Skeletal muscle satellite cell (primary cell): ENCODE results near the gene CSNK1G1.

ENCODE experiments used
- H3K27me3 ChIP-seq: 2 replicates; pipeline ENCODE4 v1.7.0; 2013; ENCODE audit warnings: low read length; ENCODE audit not compliant: control insufficient read depth, insufficient read depth
- H3K36me3 ChIP-seq: 2 replicates; pipeline ENCODE4 v1.7.0; 2013; ENCODE audit warnings: mild to moderate bottlenecking, control low read depth, low read length; ENCODE audit not compliant: insufficient read depth
- H3K4me1 ChIP-seq: 2 replicates; pipeline ENCODE4 v1.7.0; 2013; ENCODE audit warnings: low read length; ENCODE audit not compliant: control insufficient read depth, insufficient read depth
- H3K4me2 ChIP-seq: 2 replicates; pipeline ENCODE4 v1.7.0; 2013; ENCODE audit warnings: mild to moderate bottlenecking, low read length
- H3K4me3 ChIP-seq: 2 replicates; pipeline ENCODE4 v1.7.0; 2013; ENCODE audit warnings: low read length
- H3K9ac ChIP-seq: 2 replicates; pipeline ENCODE4 v1.7.0; 2013; ENCODE audit warnings: mild to moderate bottlenecking, low read depth, low read length, moderate library complexity
- H3K9me3 ChIP-seq: replicated peaks from 2 replicates; pipeline ENCODE4 v1.7.0; 2013; ENCODE audit warnings: mild to moderate bottlenecking, control low read depth, low read length

Gene CSNK1G1

DNA sequence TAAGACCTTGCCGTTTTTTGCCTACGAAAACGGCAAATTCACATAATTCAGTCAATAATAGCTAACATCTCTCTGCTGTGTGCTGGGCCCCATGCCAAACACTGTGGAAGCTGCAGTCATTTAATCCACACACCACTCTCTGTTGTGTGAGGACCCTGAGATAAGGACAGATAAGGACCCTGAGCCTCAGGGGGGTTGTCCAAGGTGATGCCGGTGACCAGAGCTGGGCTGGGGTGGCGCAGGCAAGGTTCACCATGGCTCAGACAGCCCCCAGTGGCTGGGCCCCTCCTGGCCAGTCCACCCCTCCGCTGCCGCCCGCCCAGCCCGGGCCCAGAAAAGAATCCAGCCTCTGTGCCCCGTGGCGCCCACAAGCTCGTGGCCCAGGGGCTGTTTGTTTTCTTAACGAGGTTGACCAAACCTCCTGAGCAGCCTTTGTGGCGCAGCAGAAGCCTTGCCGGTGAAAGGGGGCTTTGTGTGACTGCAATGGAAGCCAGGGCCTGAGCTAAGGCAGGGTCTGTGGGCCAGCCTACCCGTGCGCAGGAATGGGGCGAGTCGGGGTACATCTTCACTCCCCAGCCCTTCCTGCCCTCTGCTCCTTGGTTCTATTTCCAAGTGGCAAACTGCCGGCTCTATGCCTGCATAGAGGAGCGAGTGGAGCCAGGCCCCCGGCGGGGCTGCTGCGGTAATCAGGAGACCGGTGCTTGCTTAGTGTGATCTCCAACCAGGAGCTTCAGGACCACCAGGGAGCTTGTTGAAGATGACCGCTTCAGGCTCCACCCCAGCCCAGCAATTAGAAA is 208.9 kb downstream of the CSNK1G1 start:
- Histone ChIP-seq H3K9me3 (no peaks in the 10 kb centered on the region), H3K4me2 (no peak overlapping the region), H3K4me1 (peaks cover 5% of the 10 kb centered on the region), H3K4me3 (no peak overlapping the region), H3K27me3 (peaks cover 4% of the 10 kb centered on the region), H3K9ac (no peak overlapping the region), H3K36me3 (peaks cover 23% of the 10 kb centered on the region)

DNA sequence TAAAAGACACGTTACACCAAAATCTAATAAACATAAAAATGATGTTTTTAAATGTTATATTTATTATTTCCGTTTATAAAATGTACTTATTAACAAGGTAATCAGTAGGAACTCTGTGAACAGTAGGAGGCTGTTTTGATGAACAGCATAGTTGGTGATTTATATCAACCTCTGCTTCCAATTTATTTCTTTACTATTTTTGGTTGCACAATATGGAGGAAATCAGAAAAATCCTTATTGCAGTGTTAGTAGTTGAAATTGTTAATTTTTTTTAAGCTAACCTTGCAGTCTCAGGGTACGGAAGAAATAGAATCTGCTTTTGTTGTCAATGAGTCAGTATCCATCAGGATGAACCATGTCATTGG is 209.5 kb downstream of the CSNK1G1 start:
- H3K27me3 ChIP-seq = no peaks in the 10 kb centered on the region
- H3K36me3 ChIP-seq = peaks cover 27% of the 10 kb centered on the region
- H3K4me2 ChIP-seq = no peak overlapping the region
- H3K4me1 ChIP-seq = no peaks in the 10 kb centered on the region
- no peaks in the 10 kb centered on the region for H3K9me3 ChIP-seq
- no peak overlapping the region for H3K9ac ChIP-seq
- H3K4me3 ChIP-seq = no peak overlapping the region

DNA sequence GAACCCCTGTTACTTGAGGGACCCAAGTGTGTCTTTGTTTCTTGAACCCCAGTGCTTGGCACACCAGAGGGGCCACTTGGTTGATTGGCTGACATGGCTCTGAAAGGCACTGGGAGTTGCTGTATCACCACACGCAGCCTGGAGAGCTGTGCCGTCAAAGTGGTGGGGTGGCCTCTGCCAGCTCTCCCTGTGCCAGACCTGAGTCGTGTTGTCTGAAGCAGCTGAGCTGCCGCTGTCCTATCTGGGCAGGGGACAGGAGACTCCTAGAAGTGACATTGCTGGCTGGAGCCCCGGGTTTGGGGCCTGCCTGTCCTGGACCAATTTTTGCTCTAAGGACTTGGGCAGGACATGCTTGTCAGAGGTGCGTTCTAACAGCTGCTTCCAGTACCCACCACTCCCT is 209.9 kb downstream of the CSNK1G1 start:
- Histone ChIP-seq H3K9ac (no peak overlapping the region), H3K4me3 (no peak overlapping the region), H3K27me3 (no peaks in the 10 kb centered on the region), H3K9me3 (no peaks in the 10 kb centered on the region), H3K36me3 (peaks cover 32% of the 10 kb centered on the region), H3K4me1 (no peaks in the 10 kb centered on the region), H3K4me2 (no peak overlapping the region)

DNA sequence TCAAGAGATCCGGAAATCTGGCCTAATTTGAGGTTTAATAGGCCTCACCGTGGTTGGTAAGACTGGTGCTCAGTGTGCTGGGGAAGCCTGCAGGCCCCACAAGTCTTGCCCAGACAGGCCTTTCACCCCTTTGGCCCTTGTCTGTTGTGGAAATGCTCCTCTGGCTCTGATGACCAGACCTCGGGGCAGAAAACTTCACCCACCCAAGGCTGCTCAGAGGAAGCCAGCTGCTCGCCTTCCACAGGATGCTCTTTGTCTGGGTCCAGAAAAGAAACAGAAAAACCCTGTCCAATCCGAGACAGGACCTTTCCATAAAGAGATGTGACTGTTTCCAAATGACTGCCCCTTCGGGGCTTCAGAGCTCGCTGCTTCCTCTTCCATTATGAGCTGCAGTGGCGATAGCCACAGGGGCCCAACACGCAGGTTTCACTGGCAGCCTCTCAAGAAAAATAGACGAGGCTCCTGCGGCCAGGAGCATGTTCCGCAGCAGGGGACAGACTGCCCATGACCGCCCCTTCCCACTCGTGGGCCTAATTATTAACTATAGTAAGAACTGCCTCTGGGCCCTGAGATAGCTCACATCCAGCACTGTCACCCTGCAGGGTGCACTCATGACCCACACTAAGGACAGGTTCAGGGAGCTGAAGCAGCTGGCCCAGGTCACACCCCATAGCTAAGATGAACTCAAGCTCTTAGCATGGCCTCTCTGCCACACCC is 211.2 kb downstream of the CSNK1G1 start:
- peaks cover 34% of the 10 kb centered on the region for H3K36me3 ChIP-seq
- no peak overlapping the region for H3K4me3 ChIP-seq

GRCh38 chr15:64144192-64144564 is 211.8 kb downstream of the CSNK1G1 start:
- H3K4me2 ChIP-seq = no peak overlapping the region
- H3K4me1 ChIP-seq = no peaks in the 10 kb centered on the region
- H3K9ac ChIP-seq = no peak overlapping the region
- H3K27me3 ChIP-seq = no peaks in the 10 kb centered on the region
- peaks cover 34% of the 10 kb centered on the region for H3K36me3 ChIP-seq
- H3K4me3 ChIP-seq = no peak overlapping the region
- H3K9me3 ChIP-seq = no peaks in the 10 kb centered on the region

More for the DNA sequence above, 211.2 kb downstream of the CSNK1G1 start:
- Histone ChIP-seq H3K27me3 (no peaks in the 10 kb centered on the region), H3K9me3 (no peaks in the 10 kb centered on the region), H3K4me2 (no peak overlapping the region), H3K9ac (no peak overlapping the region), H3K4me1 (no peaks in the 10 kb centered on the region)

GRCh38 chr15:64143276-64143675 is 212.7 kb downstream of the CSNK1G1 start:
- Histone ChIP-seq H3K4me3 (no peak overlapping the region), H3K4me1 (no peaks in the 10 kb centered on the region), H3K4me2 (no peak overlapping the region), H3K27me3 (no peaks in the 10 kb centered on the region), H3K9ac (no peak overlapping the region), H3K9me3 (no peaks in the 10 kb centered on the region), H3K36me3 (peaks cover 40% of the 10 kb centered on the region)

GRCh38 chr15:64141798-64142512 is 214.0 kb downstream of the CSNK1G1 start:
- Histone ChIP-seq H3K9ac (no peak overlapping the region), H3K9me3 (no peaks in the 10 kb centered on the region), H3K27me3 (no peaks in the 10 kb centered on the region), H3K4me3 (no peak overlapping the region), H3K36me3 (peaks cover 52% of the 10 kb centered on the region), H3K4me1 (no peaks in the 10 kb centered on the region), H3K4me2 (no peak overlapping the region)

- Histone ChIP-seq H3K9me3 (no peaks in the 10 kb centered on the region), H3K4me2 (no peak overlapping the region), H3K4me3 (no peak overlapping the region), H3K4me1 (no peaks in the 10 kb centered on the region), H3K36me3 (peaks cover 60% of the 10 kb centered on the region), H3K27me3 (no peaks in the 10 kb centered on the region), H3K9ac (no peak overlapping the region)
These were observed 217.5 kb downstream of the CSNK1G1 start for GRCh38 chr15:64138331-64138941.

DNA sequence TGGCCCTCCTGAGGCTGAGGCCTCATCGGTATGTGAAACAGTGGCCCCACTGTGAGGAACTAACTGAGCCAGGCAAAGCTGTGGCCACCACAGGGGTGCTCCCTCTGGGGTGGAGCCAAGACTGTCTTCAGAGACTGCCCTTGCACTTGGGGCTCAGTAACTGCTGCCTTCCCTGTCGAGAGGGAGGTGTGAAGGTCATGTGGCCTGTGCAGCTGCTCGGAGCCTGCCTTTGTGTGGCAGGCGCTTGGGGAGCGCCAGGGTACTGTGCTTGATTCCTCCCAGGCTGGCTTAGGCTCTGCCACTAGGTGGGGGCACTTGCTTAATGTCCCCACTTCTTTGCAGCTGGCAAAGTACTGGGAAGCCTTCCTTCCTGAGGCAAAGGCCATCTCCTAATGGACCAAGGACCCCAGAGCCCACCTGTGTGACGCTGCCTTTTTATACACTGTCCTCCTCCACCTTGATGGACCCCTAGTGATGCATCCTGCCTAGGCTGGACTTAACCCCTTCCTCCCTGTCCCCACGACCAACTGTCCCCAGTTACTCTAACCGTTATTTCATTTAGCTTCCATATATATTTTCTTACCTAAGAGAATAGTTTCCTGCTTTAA is 218.6 kb downstream of the CSNK1G1 start:
- Histone ChIP-seq H3K4me2 (no peak overlapping the region), H3K36me3 (peaks cover 62% of the 10 kb centered on the region), H3K4me1 (no peaks in the 10 kb centered on the region), H3K9me3 (no peaks in the 10 kb centered on the region), H3K4me3 (no peak overlapping the region), H3K27me3 (no peaks in the 10 kb centered on the region), H3K9ac (no peak overlapping the region)

DNA sequence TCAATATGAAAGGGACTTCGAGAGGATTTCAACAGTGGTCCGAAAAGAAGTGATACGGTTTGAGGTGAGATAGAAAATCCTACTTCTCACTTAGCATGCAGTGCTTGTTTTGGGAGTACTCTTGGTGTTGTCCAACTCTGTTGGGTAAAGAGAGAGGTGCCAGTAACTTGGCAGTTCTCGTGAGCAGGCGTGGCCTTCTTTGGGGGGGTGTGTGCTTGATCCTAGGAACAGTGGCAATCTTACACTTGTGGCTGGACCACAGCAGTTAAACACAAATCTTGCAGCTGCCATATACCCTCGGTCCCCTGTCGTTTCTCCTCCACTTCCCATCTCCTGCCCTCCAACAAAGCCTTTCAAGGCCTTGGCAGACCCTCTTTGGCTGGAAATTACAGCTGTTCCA is 219.6 kb downstream of the CSNK1G1 start:
- Histone ChIP-seq H3K4me3 (no peak overlapping the region), H3K27me3 (no peaks in the 10 kb centered on the region), H3K9ac (no peak overlapping the region), H3K9me3 (no peaks in the 10 kb centered on the region), H3K4me2 (no peak overlapping the region), H3K4me1 (no peaks in the 10 kb centered on the region), H3K36me3 (peaks cover 66% of the 10 kb centered on the region)

- H3K36me3 ChIP-seq = peaks cover 78% of the 10 kb centered on the region
These were observed 221.6 kb downstream of the CSNK1G1 start for GRCh38 chr15:64134345-64134829.

More at GRCh38 chr15:64134345-64134829, 221.6 kb downstream of the CSNK1G1 start:
- Histone ChIP-seq H3K4me3 (no peak overlapping the region), H3K9me3 (no peaks in the 10 kb centered on the region), H3K4me1 (no peaks in the 10 kb centered on the region), H3K9ac (no peak overlapping the region), H3K4me2 (no peak overlapping the region), H3K27me3 (no peaks in the 10 kb centered on the region)
